GM12875 (cell line): ENCODE results near the gene TUBGCP6.

Experiments used
- H3K4me3 ChIP-seq: one replicate; pipeline ENCODE4 v1.5.1; 2011; ENCODE audit warnings: low read depth, low read length, control low read depth
- TF ChIP-seq, protein P1 (sequence below): IDR thresholded peaks from 2 replicates; pipeline ENCODE4 v1.5.1; 2011; ENCODE audit warnings: low read depth, mild to moderate bottlenecking, control low read depth, inconsistent platforms, low read length, moderate library complexity, borderline replicate concordance; ENCODE audit not compliant: insufficient read depth

Gene TUBGCP6

GRCh38 chr22:50177537-50178470 lies 67.0 kb downstream of the TUBGCP6 start:
- no peak overlapping the region for H3K4me3 ChIP-seq
- TF ChIP-seq, protein P1, sequence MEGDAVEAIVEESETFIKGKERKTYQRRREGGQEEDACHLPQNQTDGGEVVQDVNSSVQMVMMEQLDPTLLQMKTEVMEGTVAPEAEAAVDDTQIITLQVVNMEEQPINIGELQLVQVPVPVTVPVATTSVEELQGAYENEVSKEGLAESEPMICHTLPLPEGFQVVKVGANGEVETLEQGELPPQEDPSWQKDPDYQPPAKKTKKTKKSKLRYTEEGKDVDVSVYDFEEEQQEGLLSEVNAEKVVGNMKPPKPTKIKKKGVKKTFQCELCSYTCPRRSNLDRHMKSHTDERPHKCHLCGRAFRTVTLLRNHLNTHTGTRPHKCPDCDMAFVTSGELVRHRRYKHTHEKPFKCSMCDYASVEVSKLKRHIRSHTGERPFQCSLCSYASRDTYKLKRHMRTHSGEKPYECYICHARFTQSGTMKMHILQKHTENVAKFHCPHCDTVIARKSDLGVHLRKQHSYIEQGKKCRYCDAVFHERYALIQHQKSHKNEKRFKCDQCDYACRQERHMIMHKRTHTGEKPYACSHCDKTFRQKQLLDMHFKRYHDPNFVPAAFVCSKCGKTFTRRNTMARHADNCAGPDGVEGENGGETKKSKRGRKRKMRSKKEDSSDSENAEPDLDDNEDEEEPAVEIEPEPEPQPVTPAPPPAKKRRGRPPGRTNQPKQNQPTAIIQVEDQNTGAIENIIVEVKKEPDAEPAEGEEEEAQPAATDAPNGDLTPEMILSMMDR = no peak

DNA sequence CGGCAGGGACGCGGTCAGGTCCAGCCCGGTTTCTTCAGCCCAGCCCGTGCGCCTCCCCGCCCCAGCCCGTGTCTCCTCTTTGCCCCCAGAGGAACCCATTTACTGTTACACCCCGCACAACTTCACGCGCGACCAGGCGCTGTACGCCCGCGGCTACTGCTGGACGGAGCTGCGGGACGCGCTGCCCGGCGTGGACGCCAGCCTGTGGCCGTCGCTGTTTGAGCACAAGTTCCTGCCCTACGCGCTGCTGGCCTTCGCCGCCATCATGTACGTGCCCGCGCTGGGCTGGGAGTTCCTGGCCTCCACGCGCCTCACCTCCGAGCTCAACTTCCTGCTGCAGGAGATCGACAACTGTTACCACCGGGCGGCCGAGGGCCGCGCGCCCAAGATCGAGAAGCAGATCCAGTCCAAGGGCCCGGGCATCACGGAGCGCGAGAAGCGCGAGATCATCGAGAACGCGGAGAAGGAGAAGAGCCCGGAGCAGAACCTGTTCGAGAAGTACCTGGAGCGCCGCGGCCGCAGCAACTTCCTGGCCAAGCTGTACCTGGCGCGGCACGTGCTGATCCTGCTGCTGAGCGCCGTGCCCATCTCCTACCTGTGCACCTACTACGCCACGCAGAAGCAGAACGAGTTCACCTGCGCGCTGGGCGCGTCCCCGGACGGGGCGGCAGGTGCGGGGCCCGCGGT lies 67.8 kb downstream of the TUBGCP6 start:
- TF ChIP-seq, protein P1 = no peak
- H3K4me3 ChIP-seq = no peak overlapping the region

DNA sequence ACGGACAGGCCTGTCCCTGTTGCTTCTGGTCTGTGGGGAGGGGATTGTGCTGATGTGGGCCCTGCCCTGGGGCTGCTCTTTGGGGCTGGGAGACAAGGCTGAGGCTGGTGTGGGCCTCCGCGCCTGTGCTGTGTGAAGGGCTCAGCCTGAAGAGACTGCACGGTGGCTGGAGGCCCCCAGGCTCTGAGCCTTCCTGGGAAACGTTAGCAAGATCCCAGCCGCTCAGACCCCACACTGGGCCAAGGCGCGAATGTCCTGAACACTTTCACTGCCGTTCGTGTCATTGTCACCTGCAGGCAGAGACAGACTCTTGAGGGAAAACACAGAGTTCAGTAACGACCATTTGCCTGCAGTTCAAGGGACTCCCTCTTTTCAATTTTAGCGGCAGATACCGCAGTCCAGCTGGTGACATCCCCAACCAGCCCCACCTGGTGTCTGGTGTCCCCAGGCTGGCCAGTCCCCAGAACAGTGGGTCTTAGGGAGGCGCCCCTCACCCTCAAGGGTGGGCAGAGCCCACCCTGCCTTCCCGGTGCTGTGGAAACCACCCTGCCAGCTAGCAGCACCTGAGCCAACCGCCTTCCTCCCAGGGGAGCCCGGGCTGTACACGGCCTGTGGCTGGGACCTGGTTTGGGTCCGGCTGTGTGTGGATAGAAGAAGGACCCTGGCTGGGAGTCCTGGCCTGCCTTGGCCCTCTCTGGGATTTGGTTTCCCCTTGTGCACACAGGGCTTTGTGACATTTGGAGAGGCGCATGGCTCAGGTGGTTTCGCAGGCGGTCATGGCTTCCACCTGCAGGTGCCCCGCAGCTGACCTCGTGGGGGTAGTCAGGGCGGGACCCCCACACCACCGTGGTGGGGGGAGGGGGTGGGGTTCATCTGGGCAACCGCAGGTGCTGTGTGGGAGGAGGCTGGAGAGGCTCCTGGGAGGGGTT lies 68.6 kb downstream of the TUBGCP6 start:
- H3K4me3 ChIP-seq = no peak overlapping the region
- TF ChIP-seq, protein P1 = no peak

DNA sequence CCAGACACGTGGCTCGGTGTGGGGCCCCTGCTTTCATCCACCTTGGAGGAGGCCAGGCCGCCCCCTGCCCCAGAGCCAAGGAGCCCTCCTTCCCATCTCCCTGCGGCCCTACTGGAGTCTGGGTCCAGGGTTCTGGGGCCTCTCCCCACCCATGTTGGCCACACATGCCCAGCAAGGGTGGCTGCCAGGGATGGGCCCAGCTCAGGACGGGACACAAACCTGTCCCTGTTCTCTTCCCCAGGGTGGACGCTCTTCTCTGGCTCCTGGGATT lies 69.7 kb downstream of the TUBGCP6 start:
- H3K4me3 ChIP-seq = no peak overlapping the region
- TF ChIP-seq, protein P1 = no peak

GRCh38 chr22:50174382-50175190 lies 70.2 kb downstream of the TUBGCP6 start:
- TF ChIP-seq, protein P1 = no peak
- no peak overlapping the region for H3K4me3 ChIP-seq

DNA sequence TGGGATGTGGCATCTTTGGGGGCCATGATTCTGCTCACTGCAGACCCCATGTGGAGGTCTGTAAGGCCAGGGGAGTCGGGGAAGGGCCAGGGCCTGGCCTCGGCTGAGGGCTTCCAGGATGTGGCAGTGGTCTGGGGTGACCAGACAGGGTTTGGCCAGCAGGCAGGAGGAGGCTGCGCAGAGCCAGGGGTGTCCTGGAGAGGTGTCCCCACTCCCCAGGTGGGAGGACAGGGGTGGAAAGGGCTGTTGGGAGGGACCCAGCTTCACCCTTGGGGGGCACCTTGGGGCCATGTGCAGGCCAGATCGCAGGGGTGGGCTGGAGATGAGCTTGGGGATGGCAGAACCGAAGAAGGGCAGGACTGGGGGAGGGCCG lies 70.9 kb downstream of the TUBGCP6 start:
- TF ChIP-seq, protein P1 = no peak
- H3K4me3 ChIP-seq = no peak overlapping the region
